Measurements from ENCODE around the gene SCFD2. TPM values are rescaled to one million over a fixed set of nuclear protein-coding genes. Genes with fewer than 3 reads are reported as not detected.

SCFD2 gene
- total RNA-seq, 1 experiment from 2014 or later, result 8.1 TPM

DNA sequence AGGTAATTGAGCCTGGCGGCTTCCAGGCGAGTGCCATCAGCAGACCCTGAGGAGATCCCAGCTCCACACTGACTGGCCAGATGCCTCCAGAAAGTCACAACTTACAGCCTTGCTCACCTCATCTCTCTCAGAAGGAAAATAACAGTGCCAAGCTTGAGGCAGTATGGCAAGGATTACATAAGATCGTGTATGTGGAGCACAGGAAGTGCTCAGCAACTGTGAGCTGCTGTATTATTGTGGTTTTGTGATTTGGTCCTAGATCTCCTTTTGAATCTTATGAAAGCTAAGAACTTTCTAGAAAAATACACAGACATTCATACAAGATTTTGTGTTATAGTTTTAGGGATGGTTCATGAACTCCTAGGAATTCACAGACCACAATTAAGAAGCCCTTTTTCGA is 489.8 kb downstream of the SCFD2 start:
- Histone ChIP-seq H3K9me3 (ENCODE audit: insufficient read depth, low read depth) (no peaks in the 10 kb centered on the region), H3F3A (ENCODE audit: insufficient read depth, low read depth) (no peaks in the 10 kb centered on the region), H3K9me2 (ENCODE audit: insufficient read depth) (no peaks in the 10 kb centered on the region), H2AFZ (no peak overlapping the region), H3K4me2 (no peak overlapping the region), H3K79me2 (ENCODE audit: low read depth) (no peaks in the 10 kb centered on the region), H3K27ac (no peak overlapping the region), H3K4me1 (replicated peaks; ENCODE audit: insufficient read depth) (no peaks in the 10 kb centered on the region), H3K36me3 (ENCODE audit: low read depth) (no peaks in the 10 kb centered on the region), H3K27me3 (ENCODE audit: insufficient read depth, low read depth) (no peaks in the 10 kb centered on the region), H4K20me1 (ENCODE audit: insufficient read depth) (no peaks in the 10 kb centered on the region), H3K4me3 (no peak overlapping the region)
- ChIA-PET CTCF (no interaction called here), POLR2A (ENCODE audit: unreplicated experiment) (no interaction called here)
- no peak for DNase-seq
- intact Hi-C loops (cut with micrococcal nuclease; ENCODE audit: unreplicated experiment), result no loop called here
- BruUV-seq (replicated peaks), result no TSS peak
- no peak for TF ChIP-seq EZH2 (IDR thresholded peaks at IDR 0.05; ENCODE audit: low read depth)
- TF ChIP-seq, protein P1, sequence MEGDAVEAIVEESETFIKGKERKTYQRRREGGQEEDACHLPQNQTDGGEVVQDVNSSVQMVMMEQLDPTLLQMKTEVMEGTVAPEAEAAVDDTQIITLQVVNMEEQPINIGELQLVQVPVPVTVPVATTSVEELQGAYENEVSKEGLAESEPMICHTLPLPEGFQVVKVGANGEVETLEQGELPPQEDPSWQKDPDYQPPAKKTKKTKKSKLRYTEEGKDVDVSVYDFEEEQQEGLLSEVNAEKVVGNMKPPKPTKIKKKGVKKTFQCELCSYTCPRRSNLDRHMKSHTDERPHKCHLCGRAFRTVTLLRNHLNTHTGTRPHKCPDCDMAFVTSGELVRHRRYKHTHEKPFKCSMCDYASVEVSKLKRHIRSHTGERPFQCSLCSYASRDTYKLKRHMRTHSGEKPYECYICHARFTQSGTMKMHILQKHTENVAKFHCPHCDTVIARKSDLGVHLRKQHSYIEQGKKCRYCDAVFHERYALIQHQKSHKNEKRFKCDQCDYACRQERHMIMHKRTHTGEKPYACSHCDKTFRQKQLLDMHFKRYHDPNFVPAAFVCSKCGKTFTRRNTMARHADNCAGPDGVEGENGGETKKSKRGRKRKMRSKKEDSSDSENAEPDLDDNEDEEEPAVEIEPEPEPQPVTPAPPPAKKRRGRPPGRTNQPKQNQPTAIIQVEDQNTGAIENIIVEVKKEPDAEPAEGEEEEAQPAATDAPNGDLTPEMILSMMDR (conservative IDR thresholded peaks at IDR 0.05), result no peak

DNA sequence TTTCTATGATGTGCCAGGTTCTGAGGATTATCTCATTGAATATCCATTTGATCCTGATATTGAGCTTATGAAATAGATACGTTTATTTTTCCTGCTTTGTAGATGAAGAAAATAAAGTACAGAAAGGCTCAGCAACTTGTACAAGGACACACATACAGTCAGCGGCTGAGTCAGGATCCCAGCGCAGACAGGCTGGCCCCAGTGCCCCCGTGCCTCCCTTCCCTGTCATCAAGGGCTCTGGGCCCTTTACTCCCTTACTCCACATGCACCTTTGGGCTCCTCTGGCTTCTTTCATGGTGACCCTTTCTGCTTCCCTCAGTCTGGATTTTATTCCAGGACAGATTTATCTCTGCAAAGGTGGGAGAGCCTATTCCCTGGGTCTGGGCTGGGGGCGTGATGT is 490.9 kb downstream of the SCFD2 start:
- Histone ChIP-seq H3F3A (ENCODE audit: insufficient read depth, low read depth) (no peaks in the 10 kb centered on the region), H3K4me1 (replicated peaks; ENCODE audit: insufficient read depth) (no peaks in the 10 kb centered on the region), H3K36me3 (ENCODE audit: low read depth) (no peaks in the 10 kb centered on the region), H3K9me3 (ENCODE audit: insufficient read depth, low read depth) (no peaks in the 10 kb centered on the region), H3K4me3 (no peak overlapping the region), H3K27ac (no peak overlapping the region), H3K27me3 (ENCODE audit: insufficient read depth, low read depth) (no peaks in the 10 kb centered on the region), H3K79me2 (ENCODE audit: low read depth) (no peaks in the 10 kb centered on the region), H2AFZ (no peak overlapping the region), H3K4me2 (no peak overlapping the region), H4K20me1 (ENCODE audit: insufficient read depth) (no peaks in the 10 kb centered on the region), H3K9me2 (ENCODE audit: insufficient read depth) (no peaks in the 10 kb centered on the region)
- CTCF ChIA-PET, result no interaction called here
- POLR2A ChIA-PET (ENCODE audit: unreplicated experiment), result interaction anchor here (0.7 kb wide), 1 partner anchor 317 kb away, joined by 11 read pairs; no protein-coding TSS in a partner anchor
- no peak for TF ChIP-seq EZH2 (IDR thresholded peaks at IDR 0.05; ENCODE audit: low read depth)
- TF ChIP-seq, protein P1 (conservative IDR thresholded peaks at IDR 0.05), result no peak
- BruUV-seq (replicated peaks), result no TSS peak
- DNase-seq, result no peak
- intact Hi-C loops (cut with micrococcal nuclease; ENCODE audit: unreplicated experiment), result no loop called here

DNA sequence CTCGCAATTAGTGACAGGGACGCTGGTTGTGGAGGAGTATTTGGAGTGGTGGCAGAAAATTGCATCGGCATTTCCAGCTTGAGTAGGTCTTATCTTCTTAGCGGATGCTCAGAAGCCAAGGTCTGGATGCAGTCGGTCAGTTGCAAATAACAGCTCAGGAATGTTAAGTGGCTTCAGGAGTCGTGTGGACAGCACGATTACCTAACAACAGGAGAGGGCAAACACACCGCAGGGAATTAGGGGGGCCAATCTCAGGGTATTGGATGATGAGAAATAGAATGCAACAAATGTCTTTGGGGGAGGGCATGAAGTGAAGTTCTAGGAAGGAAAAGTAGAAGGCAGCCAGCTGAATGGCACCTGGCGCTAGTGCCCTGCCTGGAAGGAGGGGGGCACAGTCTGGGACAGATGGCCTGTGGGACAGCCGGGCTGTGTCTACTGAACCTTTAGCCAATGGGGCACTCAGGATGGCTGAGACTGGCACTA is 492.0 kb downstream of the SCFD2 start:
- Histone ChIP-seq H2AFZ (no peak overlapping the region), H3K4me1 (replicated peaks; ENCODE audit: insufficient read depth) (no peaks in the 10 kb centered on the region), H3K27ac (no peak overlapping the region), H3K4me3 (no peak overlapping the region), H3F3A (ENCODE audit: insufficient read depth, low read depth) (no peaks in the 10 kb centered on the region), H3K79me2 (ENCODE audit: low read depth) (no peaks in the 10 kb centered on the region), H3K36me3 (ENCODE audit: low read depth) (no peaks in the 10 kb centered on the region), H3K27me3 (ENCODE audit: insufficient read depth, low read depth) (no peaks in the 10 kb centered on the region), H4K20me1 (ENCODE audit: insufficient read depth) (no peaks in the 10 kb centered on the region), H3K9me2 (ENCODE audit: insufficient read depth) (no peaks in the 10 kb centered on the region), H3K4me2 (no peak overlapping the region), H3K9me3 (ENCODE audit: insufficient read depth, low read depth) (no peaks in the 10 kb centered on the region)
- CTCF ChIA-PET, result no interaction called here
- no peak for TF ChIP-seq EZH2 (IDR thresholded peaks at IDR 0.05; ENCODE audit: low read depth)
- TF ChIP-seq, protein P1 (conservative IDR thresholded peaks at IDR 0.05), result no peak
- intact Hi-C loops (cut with micrococcal nuclease; ENCODE audit: unreplicated experiment), result no loop called here
- BruUV-seq (replicated peaks), result no TSS peak
- no peak for DNase-seq
- POLR2A ChIA-PET (ENCODE audit: unreplicated experiment), result no interaction called here

Data from PC-9 (cell line).